ENCODE measurements around the gene C12orf57. TPM values are rescaled to one million over a fixed set of nuclear protein-coding genes. Genes with fewer than 3 reads are reported as not detected.

C12orf57 gene
- total and polyA plus RNA-seq, 7 experiments from 2014 or later: 148 to 592 (median 394) TPM

- no peak for ATAC-seq
- POLR2A ChIA-PET: interaction anchor here (0.7 to 1.4 kb wide), 6 partner anchors 22 to 56 kb away, joined by 3 to 4 read pairs (median 3); partner anchors contain the start of gene SPSB2
- H3K4me1 ChIP-seq (ENCODE audit: control insufficient read depth in 2 of 2, insufficient read depth in 2 of 2, low read length in 2 of 2): peaks cover 14 to 15% of the 10 kb centered on the region in 2 donors
- H3K9me3 Mint-ChIP-seq: peaks cover 0 to 3% (median 0%) of the 10 kb centered on the region in 11 donors
- DNase-seq: no peak
- peaks cover 0 to 19% (median 16%) of the 10 kb centered on the region in 7 donors for H3K4me1 Mint-ChIP-seq
- CTCF ChIA-PET: interaction anchor here (0.6 to 2.8 kb wide), 3 partner anchors 15 to 198 kb away, joined by 3 to 8 read pairs (median 5); no protein-coding TSS in a partner anchor
- peaks cover 0 to 4% (median 0%) of the 10 kb centered on the region in 5 donors for H3K27me3 Mint-ChIP-seq
- intact Hi-C loops (cut with micrococcal nuclease): loop anchor here in 1 of 2 donors (5.0 kb wide), 1 partner anchor 43 kb away; the partner anchor contains the start of gene PTPN6
- H3K4me3 ChIP-seq (ENCODE audit: low read length): no peak overlapping the region
- H3K27ac Mint-ChIP-seq: peak overlapping the region in 1 of 9 donors; percentile 19
- peaks cover 0 to 5% (median 0%) of the 10 kb centered on the region in 5 donors for H3K36me3 Mint-ChIP-seq
- no peaks in the 10 kb centered on the region for H3K27me3 ChIP-seq (ENCODE audit: control insufficient read depth in 2 of 2, insufficient read depth in 2 of 2, low read length in 2 of 2)
- no peak overlapping the region for H3K4me3 Mint-ChIP-seq
- H3K27ac ChIP-seq (ENCODE audit: low read depth, low read length): no peak overlapping the region
- no peaks in the 10 kb centered on the region for H3K36me3 ChIP-seq (ENCODE audit: control insufficient read depth in 2 of 3, insufficient read depth in 3 of 3, low read length in 3 of 3)
- no peaks in the 10 kb centered on the region for H3K9me3 ChIP-seq (ENCODE audit: control insufficient read depth in 2 of 3, low read length in 3 of 3)
Observed at GRCh38 chr12:6909421-6910145, 34.2 kb upstream of the C12orf57 start.

- DNase-seq (no peak), ATAC-seq (no peak)
- H3K4me3 Mint-ChIP-seq: peak overlapping the region in 9 of 10 donors; percentile 38 to 97 (median 88)
- CTCF ChIA-PET: interaction anchor here (0.8 to 3.1 kb wide), 4 partner anchors 12 to 43 kb away, joined by 3 to 14 read pairs (median 7); no protein-coding TSS in a partner anchor
- peaks cover 0 to 4% (median 0%) of the 10 kb centered on the region in 5 donors for H3K27me3 Mint-ChIP-seq
- H3K4me3 ChIP-seq (ENCODE audit: low read length): no peak overlapping the region
- H3K4me1 Mint-ChIP-seq: peaks cover 0 to 44% (median 36%) of the 10 kb centered on the region in 7 donors
- H3K27ac Mint-ChIP-seq: peak overlapping the region; percentile 29 to 99 (median 89)
- H3K4me1 ChIP-seq (ENCODE audit: control insufficient read depth in 2 of 2, insufficient read depth in 2 of 2, low read length in 2 of 2): peaks cover 11 to 14% of the 10 kb centered on the region in 2 donors
- H3K9me3 ChIP-seq (ENCODE audit: control insufficient read depth in 2 of 3, low read length in 3 of 3): no peaks in the 10 kb centered on the region
- H3K27ac ChIP-seq (ENCODE audit: low read depth, low read length): peak overlapping the region; percentile 23
- H3K36me3 ChIP-seq (ENCODE audit: control insufficient read depth in 2 of 3, insufficient read depth in 3 of 3, low read length in 3 of 3): peaks cover 5 to 19% (median 6%) of the 10 kb centered on the region in 3 experiments
- H3K27me3 ChIP-seq (ENCODE audit: control insufficient read depth in 2 of 2, insufficient read depth in 2 of 2, low read length in 2 of 2): no peaks in the 10 kb centered on the region
- peaks cover 0 to 3% (median 0%) of the 10 kb centered on the region in 11 donors for H3K9me3 Mint-ChIP-seq
- intact Hi-C loops (cut with micrococcal nuclease): loop anchor here in 1 of 2 donors (5.0 kb wide), 1 partner anchor 40 kb away; the partner anchor contains the start of gene PTPN6
- POLR2A ChIA-PET: interaction anchor here (0.9 to 5.7 kb wide), 10 partner anchors 8 to 52 kb away, joined by 3 to 50 read pairs (median 5); partner anchors contain the start of genes C12orf57, LRRC23, PTPN6 and RNU7-1
- peaks cover 0 to 16% (median 0%) of the 10 kb centered on the region in 5 donors for H3K36me3 Mint-ChIP-seq
Observed at GRCh38 chr12:6912164-6912935, 31.5 kb upstream of the C12orf57 start.

GRCh38 chr12:6914246-6914946 lies 29.4 kb upstream of the C12orf57 start, which contains the start of gene ENO2:
Gene ENO2, plus strand, starts transcription at chr12:6914580. Its CDS starts 1,253 bp downstream, at chr12:6915833.
- peak within 1 kb of the TSS; percentile 88 to 100 (median 96) for H3K4me3 Mint-ChIP-seq
- Histone ChIP-seq H3K9me3 (ENCODE audit: control insufficient read depth in 2 of 3, low read length in 3 of 3) (no peaks in the 10 kb centered on the region), H3K36me3 (ENCODE audit: control insufficient read depth in 2 of 3, insufficient read depth in 3 of 3, low read length in 3 of 3) (peaks cover 5 to 31% (median 8%) of the 10 kb centered on the region in 3 experiments), H3K4me3 (ENCODE audit: low read length) (peak within 1 kb of the TSS; percentile 79), H3K27ac (ENCODE audit: low read depth, low read length) (peak within 1 kb of the TSS; percentile 86), H3K4me1 (ENCODE audit: control insufficient read depth in 2 of 2, insufficient read depth in 2 of 2, low read length in 2 of 2) (peaks cover 11 to 14% of the 10 kb centered on the region in 2 donors), H3K27me3 (ENCODE audit: control insufficient read depth in 2 of 2, insufficient read depth in 2 of 2, low read length in 2 of 2) (no peaks in the 10 kb centered on the region)
- ATAC-seq: peak; percentile 96
- CTCF ChIA-PET: interaction anchor here (1.0 to 3.1 kb wide), 2 partner anchors 11 to 45 kb away, joined by 3 to 14 read pairs; no protein-coding TSS in a partner anchor
- peaks cover 0 to 4% (median 0%) of the 10 kb centered on the region in 5 donors for H3K27me3 Mint-ChIP-seq
- intact Hi-C loops (cut with micrococcal nuclease): loop anchor here (1.0 to 5.0 kb wide), 11 partner anchors 10 to 104 kb away; partner anchors contain the start of genes LRRC23 (in 2 of the 2), SPSB2 (in 2 of the 2), LPCAT3 (in 1 of the 2) and PTPN6 (in 1 of the 2)
- DNase-seq: peak; percentile 68 to 90 (median 81)
- no peaks in the 10 kb centered on the region for H3K9me3 Mint-ChIP-seq
- peaks cover 0 to 53% (median 36%) of the 10 kb centered on the region in 7 donors for H3K4me1 Mint-ChIP-seq
- peak within 1 kb of the TSS; percentile 86 to 99 (median 93) for H3K27ac Mint-ChIP-seq
- peaks cover 0 to 25% (median 2%) of the 10 kb centered on the region in 5 donors for H3K36me3 Mint-ChIP-seq
- POLR2A ChIA-PET: interaction anchor here (0.6 to 5.7 kb wide), 21 partner anchors 7 to 225 kb away, joined by 3 to 50 read pairs (median 5); partner anchors contain the start of genes C12orf57, COPS7A, LRRC23 and RNU7-1

- H3K36me3 ChIP-seq (ENCODE audit: control insufficient read depth in 2 of 3, insufficient read depth in 3 of 3, low read length in 3 of 3): peaks cover 5 to 37% (median 11%) of the 10 kb centered on the region in 3 experiments
- Mint-ChIP-seq H3K27me3 (peaks cover 0 to 4% (median 0%) of the 10 kb centered on the region in 5 donors), H3K36me3 (peaks cover 0 to 33% (median 9%) of the 10 kb centered on the region in 5 donors), H3K9me3 (no peaks in the 10 kb centered on the region), H3K27ac (peak overlapping the region; percentile 86 to 99 (median 91)), H3K4me3 (peak overlapping the region; percentile 88 to 100 (median 96)), H3K4me1 (peaks cover 0 to 60% (median 36%) of the 10 kb centered on the region in 7 donors)
- peak overlapping the region; percentile 86 for H3K27ac ChIP-seq (ENCODE audit: low read depth, low read length)
- no peaks in the 10 kb centered on the region for H3K9me3 ChIP-seq (ENCODE audit: control insufficient read depth in 2 of 3, low read length in 3 of 3)
- peak overlapping the region; percentile 79 for H3K4me3 ChIP-seq (ENCODE audit: low read length)
- CTCF ChIA-PET: interaction anchor here (1.0 to 3.1 kb wide), 2 partner anchors 10 to 46 kb away, joined by 3 to 14 read pairs; no protein-coding TSS in a partner anchor
- DNase-seq: no peak
- peaks cover 11 to 14% of the 10 kb centered on the region in 2 donors for H3K4me1 ChIP-seq (ENCODE audit: control insufficient read depth in 2 of 2, insufficient read depth in 2 of 2, low read length in 2 of 2)
- ATAC-seq: no peak
- POLR2A ChIA-PET: interaction anchor here (0.6 to 5.7 kb wide), 17 partner anchors 8 to 191 kb away, joined by 3 to 50 read pairs (median 4); partner anchors contain the start of genes C12orf57, COPS7A, LRRC23 and RNU7-1
- intact Hi-C loops (cut with micrococcal nuclease): loop anchor here (1.0 to 5.0 kb wide), 11 partner anchors 9 to 104 kb away; partner anchors contain the start of genes LRRC23 (in 2 of the 2), SPSB2 (in 2 of the 2), LPCAT3 (in 1 of the 2) and PTPN6 (in 1 of the 2)
- no peaks in the 10 kb centered on the region for H3K27me3 ChIP-seq (ENCODE audit: control insufficient read depth in 2 of 2, insufficient read depth in 2 of 2, low read length in 2 of 2)
Observed at GRCh38 chr12:6914947-6915788, 28.7 kb upstream of the C12orf57 start.

All from naive thymus-derived CD4-positive, alpha-beta T cell (primary cell).